ENCODE measurements around the gene KIF26B.

DNA sequence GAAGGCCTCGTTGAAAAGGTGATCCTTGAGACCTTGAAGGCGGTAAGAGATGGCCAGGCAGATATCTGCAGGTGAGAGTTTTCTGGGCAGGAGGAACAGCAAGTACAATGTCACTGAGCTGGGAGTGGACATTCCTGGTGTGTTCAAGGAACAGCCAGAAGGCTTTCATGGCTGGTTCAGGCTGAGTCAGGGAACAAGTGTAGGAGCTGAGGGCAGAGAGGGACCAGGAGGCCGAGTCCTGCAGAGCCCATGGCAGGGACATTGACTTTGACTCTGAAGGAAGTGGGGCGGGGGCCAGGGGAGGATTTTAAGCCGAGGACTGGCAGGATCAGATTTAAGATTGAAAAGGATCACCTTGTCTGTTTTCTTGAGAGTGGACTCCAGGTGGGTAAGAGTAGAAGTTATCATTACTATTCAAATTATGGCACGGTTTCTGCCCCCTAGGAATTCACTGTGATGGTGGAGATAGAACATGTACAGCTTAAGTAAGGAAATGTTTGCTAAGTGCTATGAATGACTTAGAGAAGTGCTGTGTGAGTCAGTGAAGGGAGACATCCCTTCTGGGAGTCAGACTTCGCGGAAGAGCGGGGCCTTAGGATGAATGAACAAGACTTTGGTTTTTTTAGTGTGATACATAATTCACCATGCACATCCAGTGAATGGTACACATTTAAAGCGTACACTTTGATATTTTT, 202.3 kb downstream of the KIF26B start:
- TF ChIP-seq, protein P1, sequence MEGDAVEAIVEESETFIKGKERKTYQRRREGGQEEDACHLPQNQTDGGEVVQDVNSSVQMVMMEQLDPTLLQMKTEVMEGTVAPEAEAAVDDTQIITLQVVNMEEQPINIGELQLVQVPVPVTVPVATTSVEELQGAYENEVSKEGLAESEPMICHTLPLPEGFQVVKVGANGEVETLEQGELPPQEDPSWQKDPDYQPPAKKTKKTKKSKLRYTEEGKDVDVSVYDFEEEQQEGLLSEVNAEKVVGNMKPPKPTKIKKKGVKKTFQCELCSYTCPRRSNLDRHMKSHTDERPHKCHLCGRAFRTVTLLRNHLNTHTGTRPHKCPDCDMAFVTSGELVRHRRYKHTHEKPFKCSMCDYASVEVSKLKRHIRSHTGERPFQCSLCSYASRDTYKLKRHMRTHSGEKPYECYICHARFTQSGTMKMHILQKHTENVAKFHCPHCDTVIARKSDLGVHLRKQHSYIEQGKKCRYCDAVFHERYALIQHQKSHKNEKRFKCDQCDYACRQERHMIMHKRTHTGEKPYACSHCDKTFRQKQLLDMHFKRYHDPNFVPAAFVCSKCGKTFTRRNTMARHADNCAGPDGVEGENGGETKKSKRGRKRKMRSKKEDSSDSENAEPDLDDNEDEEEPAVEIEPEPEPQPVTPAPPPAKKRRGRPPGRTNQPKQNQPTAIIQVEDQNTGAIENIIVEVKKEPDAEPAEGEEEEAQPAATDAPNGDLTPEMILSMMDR (conservative IDR thresholded peaks at IDR 0.05; ENCODE audit: low read depth in 2 of 2): no peak
- TF ChIP-seq EZH2 (IDR thresholded peaks at IDR 0.05; ENCODE audit: low read depth, unreplicated experiment) (no peak), POLR2AphosphoS5 (IDR thresholded peaks at IDR 0.05; ENCODE audit: low read depth) (no peak), ZNF331 (CRISPR knock-in tag; IDR thresholded peaks at IDR 0.05; ENCODE audit: low read depth) (no peak), CREB1 (CRISPR knock-in tag; IDR thresholded peaks at IDR 0.05; ENCODE audit: low read depth) (no peak), JUNB (IDR thresholded peaks at IDR 0.05; ENCODE audit: unreplicated experiment) (no peak), STAT1 (IDR thresholded peaks at IDR 0.05; ENCODE audit: unreplicated experiment) (no peak)
- TF ChIP-seq, protein P2, sequence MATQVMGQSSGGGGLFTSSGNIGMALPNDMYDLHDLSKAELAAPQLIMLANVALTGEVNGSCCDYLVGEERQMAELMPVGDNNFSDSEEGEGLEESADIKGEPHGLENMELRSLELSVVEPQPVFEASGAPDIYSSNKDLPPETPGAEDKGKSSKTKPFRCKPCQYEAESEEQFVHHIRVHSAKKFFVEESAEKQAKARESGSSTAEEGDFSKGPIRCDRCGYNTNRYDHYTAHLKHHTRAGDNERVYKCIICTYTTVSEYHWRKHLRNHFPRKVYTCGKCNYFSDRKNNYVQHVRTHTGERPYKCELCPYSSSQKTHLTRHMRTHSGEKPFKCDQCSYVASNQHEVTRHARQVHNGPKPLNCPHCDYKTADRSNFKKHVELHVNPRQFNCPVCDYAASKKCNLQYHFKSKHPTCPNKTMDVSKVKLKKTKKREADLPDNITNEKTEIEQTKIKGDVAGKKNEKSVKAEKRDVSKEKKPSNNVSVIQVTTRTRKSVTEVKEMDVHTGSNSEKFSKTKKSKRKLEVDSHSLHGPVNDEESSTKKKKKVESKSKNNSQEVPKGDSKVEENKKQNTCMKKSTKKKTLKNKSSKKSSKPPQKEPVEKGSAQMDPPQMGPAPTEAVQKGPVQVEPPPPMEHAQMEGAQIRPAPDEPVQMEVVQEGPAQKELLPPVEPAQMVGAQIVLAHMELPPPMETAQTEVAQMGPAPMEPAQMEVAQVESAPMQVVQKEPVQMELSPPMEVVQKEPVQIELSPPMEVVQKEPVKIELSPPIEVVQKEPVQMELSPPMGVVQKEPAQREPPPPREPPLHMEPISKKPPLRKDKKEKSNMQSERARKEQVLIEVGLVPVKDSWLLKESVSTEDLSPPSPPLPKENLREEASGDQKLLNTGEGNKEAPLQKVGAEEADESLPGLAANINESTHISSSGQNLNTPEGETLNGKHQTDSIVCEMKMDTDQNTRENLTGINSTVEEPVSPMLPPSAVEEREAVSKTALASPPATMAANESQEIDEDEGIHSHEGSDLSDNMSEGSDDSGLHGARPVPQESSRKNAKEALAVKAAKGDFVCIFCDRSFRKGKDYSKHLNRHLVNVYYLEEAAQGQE (IDR thresholded peaks at IDR 0.05; ENCODE audit: unreplicated experiment): no peak
